Calu3 (cell line): ENCODE data around the gene JSRP1. TPM values are rescaled to one million over a fixed set of nuclear protein-coding genes. Genes with fewer than 3 reads are reported as not detected.

Source experiments
- Bru-seq: library from RNA; stranded (reverse); fragments of 400-500 nt; gene quantifications from one replicate; lab custom pipeline; 2021; lab: Mats Ljungman, UMichigan
- BruChase-seq, 2 experiments: library from RNA; stranded (reverse); fragments of 400-500 nt; gene quantifications; one replicate each; lab custom pipeline; 2021; lab: Mats Ljungman, UMichigan
- BruUV-seq: library from RNA; stranded (reverse); fragments of 400-500 nt; replicated peaks from 2 replicates; lab custom pipeline; 2021; lab: Mats Ljungman, UMichigan
- CTCF ChIA-PET: fragments of 300-600 bp; sonication (Branson Sonifier 250); formaldehyde crosslinking; loops from one replicate; lab custom pipeline; 2022; ENCODE audit warnings: antibody characterized with exemption; lab: Charles Lee
- DNase-seq: peaks from one replicate; pipeline ENCODE4 v3.0.0; 2022
- H3K27ac Mint-ChIP-seq: one replicate; pipeline ENCODE4 v1.8.0; 2022; ENCODE audit warnings: mixed read lengths; ENCODE audit not compliant: unreplicated experiment
- H3K27me3 Mint-ChIP-seq: one replicate; pipeline ENCODE4 v1.8.0; 2022; ENCODE audit warnings: mixed read lengths; ENCODE audit not compliant: unreplicated experiment
- H3K36me3 Mint-ChIP-seq: one replicate; pipeline ENCODE4 v1.8.0; 2022; ENCODE audit warnings: mild to moderate bottlenecking, moderate library complexity, mixed read lengths; ENCODE audit not compliant: insufficient read depth, unreplicated experiment
- H3K4me1 Mint-ChIP-seq: one replicate; pipeline ENCODE4 v1.8.0; 2022; ENCODE audit warnings: mild to moderate bottlenecking, low read depth, mixed read lengths; ENCODE audit not compliant: unreplicated experiment
- H3K4me3 Mint-ChIP-seq: one replicate; pipeline ENCODE4 v1.8.0; 2022; ENCODE audit warnings: mild to moderate bottlenecking, low read depth, moderate library complexity, mixed read lengths; ENCODE audit not compliant: unreplicated experiment
- H3K9me3 Mint-ChIP-seq: one replicate; pipeline ENCODE4 v1.8.0; 2022; ENCODE audit warnings: low read depth, mixed read lengths; ENCODE audit not compliant: unreplicated experiment
- CTCF ChIP-seq: fragments of 200-600 bp; IDR thresholded peaks from one replicate; pipeline ENCODE4 v1.8.0; 2022; ENCODE audit warnings: antibody characterized with exemption; ENCODE audit not compliant: unreplicated experiment
- intact Hi-C: fragments of 100-400 bp; cut with micrococcal nuclease; formaldehyde crosslinking; loops from one replicate; pipeline ENCODE4 v1.10.0; 2022; ENCODE audit not compliant: unreplicated experiment
- long read RNA-seq: library from polyadenylated mRNA; stranded (forward); transcript quantifications from one replicate; pipeline ENCODE4 v2.0.0, GENCODE V29; 2022
- total RNA-seq: library from RNA; stranded (reverse); gene quantifications from 2 replicates; pipeline ENCODE4 v1.2.3, GENCODE V29; 2022

JSRP1 gene
- total RNA-seq = 0.73 TPM in 1 of 2 replicates, not detected in the other
- percentile 12 among the genes with signal in this experiment for Bru-seq, nascent RNA
- not detected for BruChase-seq, experiment 1, labeled RNA remaining after a 6-hour chase
- BruChase-seq, experiment 2, labeled RNA remaining after a 2-hour chase = percentile 12 among the genes with signal in this experiment
- long read RNA-seq, partial matches to known transcripts = 0 of 1 reads
- long read RNA-seq, other reads (novel, unspliced or antisense) = 1 of 1 reads

- peaks cover 6% of the 10 kb centered on the region for H3K36me3 Mint-ChIP-seq
- no peak within 1 kb of the TSS for H3K4me3 Mint-ChIP-seq
- intact Hi-C loops = no loop called here
- CTCF ChIA-PET = no interaction called here
- no TSS peak for BruUV-seq
- no peaks in the 10 kb centered on the region for H3K9me3 Mint-ChIP-seq
- no peak within 1 kb of the TSS for H3K27ac Mint-ChIP-seq
- TF ChIP-seq CTCF = no peak
- no peak for DNase-seq
- H3K4me1 Mint-ChIP-seq = no peaks in the 10 kb centered on the region
- no peaks in the 10 kb centered on the region for H3K27me3 Mint-ChIP-seq
Observed at GRCh38 chr19:2255982-2256685, at the start of gene JSRP1. JSRP1 (minus strand) TSS chr19:2256417; CDS start chr19:2255314, 1,103 bp downstream.

GRCh38 chr19:2305452-2306280, 49.4 kb upstream of the JSRP1 start:
- no peak for TF ChIP-seq CTCF
- Mint-ChIP-seq H3K27ac (no peak overlapping the region), H3K4me3 (no peak overlapping the region), H3K9me3 (no peaks in the 10 kb centered on the region), H3K27me3 (peaks cover 85% of the 10 kb centered on the region), H3K4me1 (no peaks in the 10 kb centered on the region), H3K36me3 (no peaks in the 10 kb centered on the region)
- DNase-seq = no peak
- intact Hi-C loops = no loop called here
- CTCF ChIA-PET = no interaction called here
- BruUV-seq = no TSS peak

GRCh38 chr19:2303211-2303798, 47.1 kb upstream of the JSRP1 start:
- no peak for TF ChIP-seq CTCF
- no peak for DNase-seq
- intact Hi-C loops = no loop called here
- H3K36me3 Mint-ChIP-seq = no peaks in the 10 kb centered on the region
- peaks cover 66% of the 10 kb centered on the region for H3K27me3 Mint-ChIP-seq
- no peak overlapping the region for H3K27ac Mint-ChIP-seq
- no peak overlapping the region for H3K4me3 Mint-ChIP-seq
- H3K4me1 Mint-ChIP-seq = no peaks in the 10 kb centered on the region
- no peaks in the 10 kb centered on the region for H3K9me3 Mint-ChIP-seq
- CTCF ChIA-PET = interaction anchor here (0.6 kb wide), 2 partner anchors 147 to 151 kb away, joined by 3 to 4 read pairs; partner anchors contain the start of gene AP3D1
- BruUV-seq = no TSS peak
